GM23338 (cell line): ENCODE data around the gene SNHG17. TPM values are rescaled to one million over a fixed set of nuclear protein-coding genes. Genes with fewer than 3 reads are reported as not detected.
A peak's percentile ranks its signal among the peaks of the same experiment; 100 is the strongest.

Experiments used
- ATAC-seq: fragments of 200-7000 bp; cut with Tn5 transposase; 3 replicates; pipeline ENCODE4 v1.9.1; 2020
- DNase-seq: peaks from one replicate; pipeline ENCODE4 v3.0.0-alpha.2; 2015; ENCODE audit warnings: low spot score
- H2AFZ ChIP-seq: fragments of 200-600 bp; sonication (generic); 2 replicates; pipeline ENCODE4 v1.8.0; 2016; ENCODE audit warnings: antibody characterized with exemption, mild to moderate bottlenecking, moderate library complexity
- H3F3A ChIP-seq: fragments of 200-600 bp; sonication (generic); replicated peaks from 2 replicates; pipeline ENCODE4 v1.8.0; 2017; ENCODE audit warnings: antibody characterized with exemption, mixed run types, low read depth
- H3K27ac ChIP-seq: fragments of 200-600 bp; sonication (generic); 2 replicates; pipeline ENCODE4 v1.6.1; 2016; ENCODE audit warnings: low read depth
- H3K27me3 ChIP-seq: fragments of 200-600 bp; sonication (generic); 2 replicates; pipeline ENCODE4 v1.8.0; 2016; ENCODE audit warnings: mild to moderate bottlenecking, mixed run types, moderate library complexity; ENCODE audit not compliant: insufficient read depth
- H3K36me3 ChIP-seq: fragments of 200-600 bp; sonication (generic); 2 replicates; pipeline ENCODE4 v1.8.0; 2016; ENCODE audit warnings: mild to moderate bottlenecking; ENCODE audit not compliant: insufficient read depth
- H3K4me1 ChIP-seq: fragments of 200-600 bp; sonication (generic); 2 replicates; pipeline ENCODE4 v1.8.0; 2016; ENCODE audit warnings: mild to moderate bottlenecking, moderate library complexity; ENCODE audit not compliant: insufficient read depth
- H3K4me2 ChIP-seq: fragments of 200-600 bp; sonication (generic); 2 replicates; pipeline ENCODE4 v1.7.1; 2017; ENCODE audit warnings: mixed run types
- H3K4me3 ChIP-seq: fragments of 200-600 bp; sonication (generic); 2 replicates; pipeline ENCODE4 v1.6.1; 2016; ENCODE audit warnings: mixed run types
- H3K79me2 ChIP-seq: fragments of 200-600 bp; sonication (generic); replicated peaks from 2 replicates; pipeline ENCODE4 v1.8.0; 2017; ENCODE audit warnings: mild to moderate bottlenecking; ENCODE audit not compliant: insufficient read depth
- H3K9me2 ChIP-seq: fragments of 200-600 bp; sonication (generic); 2 replicates; pipeline ENCODE4 v1.8.0; 2017; ENCODE audit not compliant: insufficient read depth
- H4K20me1 ChIP-seq: fragments of 200-600 bp; sonication (generic); replicated peaks from 2 replicates; pipeline ENCODE4 v1.8.0; 2017; ENCODE audit warnings: mild to moderate bottlenecking; ENCODE audit not compliant: insufficient read depth
- H3K27ac Mint-ChIP-seq: 2 replicates; pipeline ENCODE4 v1.8.0; 2020; ENCODE audit warnings: inconsistent platforms, mild to moderate bottlenecking, moderate library complexity, mixed read lengths
- H3K27me3 Mint-ChIP-seq: 3 replicates; pipeline ENCODE4 v1.8.0; 2022; ENCODE audit warnings: low read depth, mild to moderate bottlenecking, moderate library complexity, mixed read lengths, inconsistent platforms; ENCODE audit not compliant: insufficient read depth, poor library complexity
- H3K36me3 Mint-ChIP-seq: 3 replicates; pipeline ENCODE4 v1.8.0; 2021; ENCODE audit warnings: low read depth, mild to moderate bottlenecking, inconsistent platforms, moderate library complexity, mixed read lengths
- H3K4me1 Mint-ChIP-seq: 3 replicates; pipeline ENCODE4 v1.8.0; 2020; ENCODE audit warnings: mild to moderate bottlenecking, inconsistent platforms, mixed read lengths
- H3K4me3 Mint-ChIP-seq: 3 replicates; pipeline ENCODE4 v1.8.0; 2021; ENCODE audit warnings: moderate library complexity, mild to moderate bottlenecking, inconsistent platforms, mixed read lengths
- H3K9me3 Mint-ChIP-seq: 3 replicates; pipeline ENCODE4 v1.8.0; 2020; ENCODE audit warnings: moderate library complexity, mild to moderate bottlenecking, inconsistent platforms, mixed read lengths
- EZH2 ChIP-seq: fragments of 200-600 bp; sonication (generic); IDR thresholded peaks from one replicate; pipeline ENCODE4 v1.8.0; 2017; ENCODE audit warnings: antibody characterized with exemption, mild to moderate bottlenecking, low read depth; ENCODE audit not compliant: unreplicated experiment
- JUNB ChIP-seq: IDR thresholded peaks from one replicate; pipeline ENCODE4 v1.6.1; 2016; ENCODE audit warnings: antibody characterized with exemption; ENCODE audit not compliant: unreplicated experiment
- NANOG ChIP-seq: IDR thresholded peaks from 2 replicates; pipeline ENCODE4 v1.6.1; 2016; ENCODE audit warnings: antibody characterized with exemption, borderline replicate concordance
- POLR2AphosphoS5 ChIP-seq: IDR thresholded peaks from 2 replicates; pipeline ENCODE4 v1.6.1; 2016; ENCODE audit warnings: antibody characterized with exemption, low read depth
- STAT1 ChIP-seq: IDR thresholded peaks from one replicate; pipeline ENCODE4 v1.6.1; 2016; ENCODE audit warnings: antibody characterized with exemption; ENCODE audit not compliant: unreplicated experiment
- ZNF331 ChIP-seq: fragments of 250-450 bp; sonication (Bioruptor Pico); IDR thresholded peaks from 2 replicates; pipeline ENCODE4 v1.5.0; 2020; ENCODE audit warnings: low read depth, mild to moderate bottlenecking, moderate library complexity
- polyA plus RNA-seq: library from polyadenylated mRNA; unstranded; fragments of >200 nt; fragmentation: Nextera tagmentation; extraction: Ambion mirVana; gene quantifications from 2 replicates; pipeline ENCODE4 v1.2.1, GENCODE V29; 2016
- total RNA-seq: library from RNA; depleted of rRNA; stranded (reverse); fragments of >200 nt; shearing (Covaris generic); gene quantifications from 2 replicates; pipeline ENCODE4 v1.2.3, GENCODE V29; 2014
- TF ChIP-seq, protein P1 (sequence below): IDR thresholded peaks from 2 replicates; pipeline ENCODE4 v1.6.1; 2016; ENCODE audit warnings: antibody characterized with exemption
- TF ChIP-seq, protein P2 (sequence below): IDR thresholded peaks from one replicate; pipeline ENCODE4 v1.6.1; 2018; ENCODE audit warnings: antibody characterized with exemption; ENCODE audit not compliant: unreplicated experiment

SNHG17 gene
- total and polyA plus RNA-seq, 2 experiments from 2014 or later = 25.4 to 76.1 TPM

DNA sequence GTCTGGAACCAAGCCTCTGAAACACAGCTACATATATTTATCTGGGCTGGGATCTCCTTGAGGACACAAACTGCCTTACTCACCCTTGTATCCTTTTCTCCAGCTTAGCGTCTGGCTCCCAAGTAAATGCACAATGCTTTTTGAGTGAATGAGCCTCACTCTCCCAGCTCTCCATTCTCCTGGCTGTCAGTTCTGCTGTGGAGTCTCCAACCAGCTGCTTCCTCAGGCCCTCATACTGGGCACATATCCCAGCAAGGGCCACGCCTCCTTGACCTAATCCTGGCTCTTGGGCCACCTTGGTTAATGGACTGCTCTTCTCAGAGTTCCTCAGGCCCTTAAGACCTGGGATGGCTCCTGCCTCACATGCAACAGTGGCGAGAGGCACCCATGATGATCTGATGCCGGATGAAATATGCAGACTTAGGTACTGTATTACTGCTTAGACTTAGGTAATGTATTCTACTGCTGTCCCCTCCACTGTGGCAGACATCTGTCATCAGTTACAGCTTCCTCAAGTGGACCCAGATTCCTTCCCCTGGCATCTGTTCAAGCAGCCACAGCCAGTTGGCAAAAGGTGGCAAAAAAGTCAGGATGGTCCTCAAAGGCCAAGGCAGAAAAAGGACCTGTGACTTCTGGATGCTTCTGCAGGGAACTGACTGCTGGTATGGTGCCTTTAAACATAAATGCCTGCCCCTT lies 16.5 kb downstream of the SNHG17 start:
- no peak overlapping the region for H3K4me3 ChIP-seq
- peaks cover 82% of the 10 kb centered on the region for H3K36me3 Mint-ChIP-seq
- no peak overlapping the region for H3K4me2 ChIP-seq
- H3K27me3 ChIP-seq = no peaks in the 10 kb centered on the region
- H3K27ac Mint-ChIP-seq = peak overlapping the region; percentile 51; the same call in 1 of the 2 replicates
- peaks cover 46% of the 10 kb centered on the region for H3K36me3 ChIP-seq
- peaks cover 19% of the 10 kb centered on the region for H3K4me1 Mint-ChIP-seq
- H3K79me2 ChIP-seq = peaks cover 17% of the 10 kb centered on the region
- H3K27me3 Mint-ChIP-seq = peaks cover 13% of the 10 kb centered on the region
- no peaks in the 10 kb centered on the region for H3K9me3 Mint-ChIP-seq
- ATAC-seq (peak; percentile 35), DNase-seq (no peak)
- H3F3A ChIP-seq = peaks cover 37% of the 10 kb centered on the region
- H2AFZ ChIP-seq = no peak overlapping the region
- peaks cover 42% of the 10 kb centered on the region for H4K20me1 ChIP-seq
- H3K9me2 ChIP-seq = no peaks in the 10 kb centered on the region
- H3K4me3 Mint-ChIP-seq = no peak overlapping the region
- TF ChIP-seq, protein P1, sequence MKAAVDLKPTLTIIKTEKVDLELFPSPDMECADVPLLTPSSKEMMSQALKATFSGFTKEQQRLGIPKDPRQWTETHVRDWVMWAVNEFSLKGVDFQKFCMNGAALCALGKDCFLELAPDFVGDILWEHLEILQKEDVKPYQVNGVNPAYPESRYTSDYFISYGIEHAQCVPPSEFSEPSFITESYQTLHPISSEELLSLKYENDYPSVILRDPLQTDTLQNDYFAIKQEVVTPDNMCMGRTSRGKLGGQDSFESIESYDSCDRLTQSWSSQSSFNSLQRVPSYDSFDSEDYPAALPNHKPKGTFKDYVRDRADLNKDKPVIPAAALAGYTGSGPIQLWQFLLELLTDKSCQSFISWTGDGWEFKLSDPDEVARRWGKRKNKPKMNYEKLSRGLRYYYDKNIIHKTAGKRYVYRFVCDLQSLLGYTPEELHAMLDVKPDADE = no peak
- peak; percentile 39; the same call in 1 of the 2 replicates for TF ChIP-seq POLR2AphosphoS5
- H3K4me1 ChIP-seq = peaks cover 16% of the 10 kb centered on the region
- H3K27ac ChIP-seq = peak overlapping the region; percentile 80; the same call in 1 of the 2 replicates

DNA sequence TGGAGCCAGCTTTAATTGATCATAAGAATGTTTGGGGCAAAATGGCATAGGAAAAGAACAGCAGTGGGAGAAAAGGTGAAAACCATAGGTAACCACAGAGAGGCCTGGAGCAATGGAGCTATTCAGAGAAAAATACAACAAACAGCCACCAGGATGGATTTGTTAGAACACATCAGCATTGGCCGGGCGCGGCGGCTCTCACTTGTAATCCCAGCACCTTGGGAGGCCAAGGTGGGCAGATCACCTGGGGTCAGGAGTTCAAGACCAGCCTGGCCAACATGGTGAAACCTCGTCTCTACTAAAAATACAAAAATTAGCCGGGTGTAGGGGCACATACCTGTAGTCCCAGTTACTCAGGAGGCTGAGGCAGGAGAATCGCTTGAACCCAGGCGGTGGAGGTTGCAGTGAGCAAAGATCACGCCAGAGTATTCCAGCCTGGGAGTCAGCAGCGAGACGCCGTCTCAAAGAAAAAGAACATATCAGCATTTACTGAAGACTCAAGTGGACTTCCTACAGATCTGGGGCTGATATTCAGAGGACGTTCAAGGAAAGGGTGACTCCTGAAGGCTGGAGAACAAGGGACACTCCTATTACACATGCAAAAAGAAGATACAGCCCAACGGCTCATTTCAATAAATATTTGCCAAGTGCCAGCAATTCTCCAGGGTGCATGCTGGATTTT lies 20.2 kb downstream of the SNHG17 start:
- no peak overlapping the region for H3K4me3 ChIP-seq
- no peaks in the 10 kb centered on the region for H3K27me3 ChIP-seq
- Mint-ChIP-seq H3K4me3 (no peak overlapping the region), H3K9me3 (no peaks in the 10 kb centered on the region), H3K27ac (no peak overlapping the region), H3K4me1 (peaks cover 19% of the 10 kb centered on the region), H3K27me3 (peaks cover 7% of the 10 kb centered on the region), H3K36me3 (peaks cover 58% of the 10 kb centered on the region)
- H3K36me3 ChIP-seq = peaks cover 16% of the 10 kb centered on the region
- H4K20me1 ChIP-seq = peaks cover 18% of the 10 kb centered on the region
- no peak overlapping the region for H3K4me2 ChIP-seq
- H3K27ac ChIP-seq = peak overlapping the region; percentile 74; the same call in 1 of the 2 replicates
- H3F3A ChIP-seq = peaks cover 20% of the 10 kb centered on the region; the same call in 1 of the 2 replicates
- TF ChIP-seq, protein P1 = no peak
- H2AFZ ChIP-seq = no peak overlapping the region
- DNase-seq = no peak
- no peaks in the 10 kb centered on the region for H3K9me2 ChIP-seq
- peaks cover 16% of the 10 kb centered on the region for H3K4me1 ChIP-seq
- no peak for ATAC-seq
- no peaks in the 10 kb centered on the region for H3K79me2 ChIP-seq

DNA sequence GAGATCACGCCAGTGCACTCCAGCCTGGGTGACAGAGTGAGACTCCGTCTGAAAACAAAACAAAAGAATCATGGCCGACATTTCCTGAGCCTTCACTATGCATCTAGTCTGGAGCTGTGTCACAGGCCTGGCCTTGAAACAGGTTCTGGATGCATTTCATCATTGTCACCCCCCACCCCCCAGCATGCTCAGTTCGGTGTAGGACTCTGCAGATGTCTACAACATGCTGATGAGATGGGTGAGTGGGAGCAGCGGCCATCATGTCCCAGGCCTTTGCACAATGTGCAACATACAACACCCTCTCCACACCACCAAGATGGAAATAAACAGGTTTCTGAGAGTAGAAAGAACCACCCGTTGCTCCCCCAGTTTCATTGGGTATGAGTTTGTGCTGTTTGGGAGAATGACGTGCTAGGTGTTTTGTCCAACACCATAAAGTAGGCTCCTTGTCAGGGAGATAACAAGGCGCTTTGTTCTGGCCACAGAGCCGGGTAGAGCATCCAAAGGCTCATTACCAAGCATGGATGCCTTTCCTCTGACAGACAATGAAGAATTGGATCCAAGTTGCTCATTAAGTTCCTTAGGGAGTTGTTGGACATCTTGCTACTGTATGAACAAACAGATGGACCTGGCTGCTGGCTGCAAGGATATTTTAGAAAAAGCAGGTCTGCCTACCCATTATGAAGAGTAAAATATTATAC lies 22.1 kb downstream of the SNHG17 start:
- Histone ChIP-seq H3K4me1 (peaks cover 16% of the 10 kb centered on the region), H3K4me3 (no peak overlapping the region), H2AFZ (no peak overlapping the region), H3K27me3 (no peaks in the 10 kb centered on the region), H4K20me1 (peaks cover 5% of the 10 kb centered on the region), H3K79me2 (no peaks in the 10 kb centered on the region), H3K9me2 (no peaks in the 10 kb centered on the region), H3F3A (0 out of 2 replicates have a peak, but pooled peaks cover 5% of the 10 kb centered on the region), H3K4me2 (no peak overlapping the region), H3K36me3 (no peaks in the 10 kb centered on the region), H3K27ac (no peak overlapping the region)
- Mint-ChIP-seq H3K27me3 (peaks cover 5% of the 10 kb centered on the region), H3K36me3 (peaks cover 47% of the 10 kb centered on the region), H3K4me1 (peaks cover 14% of the 10 kb centered on the region), H3K27ac (no peak overlapping the region; the same call in 1 of the 2 replicates), H3K4me3 (no peak overlapping the region), H3K9me3 (peaks cover 6% of the 10 kb centered on the region; the same call in 2 of the 3 replicates)
- ATAC-seq = no peak
- DNase-seq = no peak
- TF ChIP-seq ZNF331 (CRISPR knock-in tag) (no peak), JUNB (no peak), EZH2 (no peak), STAT1 (no peak), POLR2AphosphoS5 (no peak), NANOG (no peak)
- TF ChIP-seq, protein P2, sequence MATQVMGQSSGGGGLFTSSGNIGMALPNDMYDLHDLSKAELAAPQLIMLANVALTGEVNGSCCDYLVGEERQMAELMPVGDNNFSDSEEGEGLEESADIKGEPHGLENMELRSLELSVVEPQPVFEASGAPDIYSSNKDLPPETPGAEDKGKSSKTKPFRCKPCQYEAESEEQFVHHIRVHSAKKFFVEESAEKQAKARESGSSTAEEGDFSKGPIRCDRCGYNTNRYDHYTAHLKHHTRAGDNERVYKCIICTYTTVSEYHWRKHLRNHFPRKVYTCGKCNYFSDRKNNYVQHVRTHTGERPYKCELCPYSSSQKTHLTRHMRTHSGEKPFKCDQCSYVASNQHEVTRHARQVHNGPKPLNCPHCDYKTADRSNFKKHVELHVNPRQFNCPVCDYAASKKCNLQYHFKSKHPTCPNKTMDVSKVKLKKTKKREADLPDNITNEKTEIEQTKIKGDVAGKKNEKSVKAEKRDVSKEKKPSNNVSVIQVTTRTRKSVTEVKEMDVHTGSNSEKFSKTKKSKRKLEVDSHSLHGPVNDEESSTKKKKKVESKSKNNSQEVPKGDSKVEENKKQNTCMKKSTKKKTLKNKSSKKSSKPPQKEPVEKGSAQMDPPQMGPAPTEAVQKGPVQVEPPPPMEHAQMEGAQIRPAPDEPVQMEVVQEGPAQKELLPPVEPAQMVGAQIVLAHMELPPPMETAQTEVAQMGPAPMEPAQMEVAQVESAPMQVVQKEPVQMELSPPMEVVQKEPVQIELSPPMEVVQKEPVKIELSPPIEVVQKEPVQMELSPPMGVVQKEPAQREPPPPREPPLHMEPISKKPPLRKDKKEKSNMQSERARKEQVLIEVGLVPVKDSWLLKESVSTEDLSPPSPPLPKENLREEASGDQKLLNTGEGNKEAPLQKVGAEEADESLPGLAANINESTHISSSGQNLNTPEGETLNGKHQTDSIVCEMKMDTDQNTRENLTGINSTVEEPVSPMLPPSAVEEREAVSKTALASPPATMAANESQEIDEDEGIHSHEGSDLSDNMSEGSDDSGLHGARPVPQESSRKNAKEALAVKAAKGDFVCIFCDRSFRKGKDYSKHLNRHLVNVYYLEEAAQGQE = no peak
